Activated effector memory CD4-positive, alpha-beta T cell treated with anti-CD3 and anti-CD28 coated beads, Interleukin-2, amount 50 U/mL, for 16 hours (primary cell): Measurements from ENCODE around the gene RTKN2.

ENCODE experiments used
- DNase-seq: peaks from one replicate; pipeline ENCODE4 v3.0.0-alpha.2; 2020

The RTKN2 gene

DNA sequence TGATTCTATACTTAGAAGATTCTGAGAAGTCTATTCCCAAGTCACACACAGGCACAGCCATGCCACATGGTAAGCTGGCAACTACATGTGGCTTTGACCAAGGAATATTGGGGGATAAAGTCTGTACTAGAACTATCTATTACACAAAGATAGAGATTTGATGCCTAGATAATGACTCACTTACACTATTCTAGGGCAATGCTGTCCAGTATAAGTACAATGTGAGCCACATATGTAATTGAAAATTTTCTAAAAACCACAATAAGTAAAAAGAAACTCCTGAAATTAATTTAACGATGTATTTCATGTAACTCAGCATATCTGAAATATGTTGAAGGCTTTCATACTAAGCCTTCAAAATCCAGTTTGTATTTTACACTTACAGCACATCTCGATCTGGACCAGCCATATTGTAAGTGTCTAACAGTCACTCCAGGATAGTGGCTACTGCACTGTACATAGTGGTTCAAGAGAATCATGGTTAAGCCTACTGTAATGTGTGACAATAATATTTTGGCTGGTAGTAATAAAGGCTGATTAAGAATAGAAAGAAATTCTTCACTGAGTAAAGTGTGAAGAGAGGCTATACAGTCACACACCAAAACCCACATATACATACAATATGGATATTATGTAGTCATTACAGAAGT lies 62.8 kb downstream of the RTKN2 start:
- no peak for DNase-seq

DNA sequence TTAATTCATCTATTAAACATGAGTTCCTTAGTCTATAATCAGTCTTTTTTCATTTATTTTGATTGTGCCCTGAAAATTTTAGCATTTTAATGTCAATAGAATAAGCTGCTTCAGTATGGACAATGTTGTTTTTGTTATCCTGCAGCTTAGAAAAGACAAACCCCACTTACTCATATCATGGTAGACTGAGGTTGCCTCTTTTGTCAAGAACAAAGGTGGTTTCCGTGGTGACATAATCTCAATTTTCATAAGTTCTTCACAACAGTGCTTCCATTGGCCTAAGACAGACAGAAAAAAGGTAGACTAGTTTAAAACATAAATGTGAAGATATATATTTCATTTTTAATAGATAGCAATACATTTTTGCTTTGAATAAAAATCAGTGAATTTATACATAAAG lies 69.1 kb downstream of the RTKN2 start:
- DNase-seq: no peak

- no peak for DNase-seq
These were observed 72.1 kb downstream of the RTKN2 start for GRCh38 chr10:62196528-62196927.

DNA sequence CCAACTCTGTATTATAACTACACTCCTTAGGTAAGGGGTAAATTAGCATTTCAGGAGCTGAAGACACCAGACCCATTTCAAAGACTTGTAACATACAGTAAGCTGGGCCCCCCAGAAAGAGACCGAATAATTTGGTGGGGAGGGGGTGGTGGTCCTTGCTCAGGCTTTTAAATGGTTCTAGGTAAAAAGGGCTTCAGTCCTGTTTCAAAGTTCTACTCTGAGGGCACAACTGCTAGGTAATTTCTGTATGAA lies 73.0 kb downstream of the RTKN2 start:
- no peak for DNase-seq

DNA sequence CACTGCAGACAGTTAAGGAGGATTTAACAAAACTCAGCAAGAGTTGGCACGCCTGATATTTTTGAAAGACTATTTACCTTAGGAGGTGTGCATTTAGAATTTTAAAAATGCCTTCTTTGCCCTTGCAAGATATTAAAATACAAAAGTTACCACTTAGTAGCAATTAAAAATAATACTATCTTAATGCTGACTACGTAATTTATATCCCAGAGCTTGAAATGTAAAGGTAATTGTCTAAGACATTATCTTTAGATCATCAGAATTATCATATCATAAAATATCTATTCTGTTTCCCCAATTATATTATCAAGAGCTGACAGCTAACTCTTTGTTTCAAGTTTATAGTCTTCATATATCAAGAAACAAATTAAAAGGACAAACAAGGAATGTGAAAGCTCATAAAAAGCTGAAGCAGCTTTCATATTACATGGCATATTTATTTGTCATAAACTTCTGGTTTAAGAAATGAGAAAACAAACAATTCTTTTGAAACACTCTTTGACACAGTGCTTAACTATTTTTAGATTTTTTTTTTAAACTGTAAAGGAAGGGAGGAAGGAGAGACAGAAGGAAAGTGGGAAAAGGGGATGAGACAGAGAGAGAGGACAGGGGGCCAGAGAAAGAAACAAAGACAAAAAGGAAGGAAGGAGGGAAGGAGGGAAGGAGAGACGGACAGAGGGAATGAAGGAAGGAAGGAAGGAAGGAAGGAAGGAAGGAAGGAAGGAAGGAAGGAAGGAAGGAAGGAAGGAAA lies 73.5 kb downstream of the RTKN2 start:
- no peak for DNase-seq

DNA sequence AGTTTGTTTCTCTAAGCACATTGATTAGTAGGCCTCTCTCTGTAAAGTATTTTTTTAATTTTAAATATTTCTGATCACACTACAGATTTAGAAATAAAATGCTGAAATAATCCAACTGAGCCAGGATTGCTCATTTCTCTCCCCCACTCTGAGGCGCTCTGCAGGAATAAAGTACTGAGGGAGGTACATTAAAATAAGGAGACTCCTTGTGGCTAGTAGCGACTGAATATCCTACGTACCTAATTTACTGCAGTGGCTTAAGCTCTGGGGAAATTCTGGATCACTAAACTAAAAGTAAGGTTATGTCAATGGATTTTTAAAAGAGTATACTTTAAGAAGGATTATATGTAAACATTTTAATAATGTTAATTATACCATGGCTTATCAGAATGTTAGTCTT lies 75.2 kb downstream of the RTKN2 start:
- DNase-seq: no peak

DNA sequence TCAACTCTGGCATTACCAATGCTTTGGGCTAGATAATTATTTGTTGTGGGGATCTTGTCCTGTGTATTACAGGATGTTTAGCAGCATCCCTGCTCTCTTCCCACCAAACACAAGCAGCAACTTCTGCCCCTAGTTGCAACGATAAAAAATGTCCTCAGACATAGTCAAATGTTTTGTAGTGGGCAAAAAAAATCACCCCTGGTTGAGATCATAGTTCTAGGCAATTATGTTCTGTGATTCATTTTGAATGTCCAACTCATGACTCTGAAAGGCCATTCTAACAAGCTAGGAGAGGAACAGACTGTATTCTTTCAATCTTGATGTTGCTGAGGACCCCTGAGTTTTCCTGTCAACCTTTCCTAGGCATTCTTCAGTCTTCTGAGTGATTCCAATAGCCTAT lies 79.5 kb downstream of the RTKN2 start:
- DNase-seq: no peak

- no peak for DNase-seq
These were observed 80.5 kb downstream of the RTKN2 start for GRCh38 chr10:62188021-62188616.

DNA sequence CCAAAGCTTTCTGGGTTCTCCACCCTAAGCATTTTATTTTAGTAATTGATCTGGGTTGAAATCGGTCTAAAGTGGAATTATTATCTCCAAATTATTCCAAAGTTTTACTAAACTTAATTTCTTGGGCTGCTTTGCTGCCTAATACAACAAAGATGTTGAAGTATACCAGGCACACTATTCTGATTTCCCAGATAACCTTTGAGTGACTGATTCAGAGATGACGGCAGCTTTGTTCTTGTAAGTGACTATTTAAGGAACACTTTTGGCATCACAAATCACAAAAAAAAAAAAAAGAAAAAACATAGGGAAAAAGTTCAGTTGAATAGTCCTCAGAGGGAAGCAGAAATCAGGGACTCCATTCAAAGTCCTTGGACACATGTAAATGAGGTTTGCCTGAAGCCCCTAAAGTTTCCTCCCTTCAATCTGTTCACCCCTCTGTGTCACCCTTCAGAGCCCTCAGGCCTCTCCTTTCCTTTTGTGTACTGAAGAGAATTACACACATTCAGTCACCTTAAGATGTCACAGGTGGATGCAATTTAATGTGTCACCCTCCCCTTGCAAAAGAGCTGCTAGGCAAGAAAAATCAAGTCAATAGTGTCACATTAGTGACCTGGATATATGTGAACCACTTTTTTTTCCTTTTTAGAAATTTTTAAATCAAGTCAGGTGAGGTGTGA lies 81.5 kb downstream of the RTKN2 start:
- DNase-seq: no peak

DNA sequence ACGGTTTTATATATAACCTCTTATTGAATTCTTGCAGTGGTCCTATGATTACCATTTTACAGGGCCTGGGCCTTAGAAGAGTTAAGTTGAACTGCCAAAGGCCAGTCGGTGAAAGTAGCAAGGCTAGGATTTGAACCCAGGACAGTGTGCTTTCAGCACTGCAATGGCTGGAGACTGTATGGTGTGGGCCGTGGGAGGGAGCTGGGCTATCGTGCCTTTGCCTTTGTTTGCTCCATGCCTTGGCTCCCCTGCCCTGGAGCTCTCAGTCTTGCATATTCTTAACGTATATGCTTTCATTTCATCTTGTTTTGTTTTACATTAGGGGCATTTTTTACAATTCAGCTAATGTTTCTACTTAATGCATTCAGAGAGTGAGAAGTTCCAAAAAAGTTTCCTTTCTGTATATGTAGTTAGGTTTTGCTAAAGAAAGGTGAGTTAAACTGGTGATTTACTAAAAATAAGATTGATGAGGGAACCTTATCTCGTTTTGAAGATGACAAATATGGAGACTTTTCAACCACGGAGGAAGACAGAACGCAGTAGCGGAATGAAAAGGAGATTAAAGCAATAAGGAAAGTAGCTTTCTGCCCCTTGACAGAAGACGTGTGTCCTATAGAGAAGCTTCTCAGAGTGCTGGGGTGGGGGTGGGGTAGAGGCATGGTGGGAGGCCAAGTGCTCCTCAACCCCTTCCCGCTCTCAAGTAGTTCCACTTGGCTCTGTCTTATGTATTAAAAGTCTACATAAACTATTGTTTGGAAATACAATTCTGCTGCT lies 82.5 kb downstream of the RTKN2 start:
- no peak for DNase-seq

- no peak for DNase-seq
These were observed 84.5 kb downstream of the RTKN2 start for GRCh38 chr10:62183857-62184795.

DNA sequence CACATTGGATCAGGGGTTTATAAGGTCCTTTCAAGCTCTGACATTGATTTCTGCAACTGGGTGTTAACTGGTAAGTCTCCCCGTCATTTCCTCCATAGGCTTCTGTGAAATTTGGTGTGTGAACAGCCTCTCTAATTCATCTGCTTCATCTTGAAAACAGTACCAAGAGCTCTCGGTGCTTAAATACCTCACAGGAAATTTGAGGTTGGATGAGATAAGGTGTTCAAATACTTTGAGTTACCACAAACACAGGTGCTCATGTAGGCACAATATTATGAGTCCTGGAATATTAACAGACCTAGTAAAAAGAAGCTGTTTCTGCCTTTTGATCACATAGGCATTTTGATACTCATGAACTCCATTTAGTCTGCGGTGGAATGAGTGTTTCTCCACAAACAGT lies 85.2 kb downstream of the RTKN2 start:
- DNase-seq: no peak

DNA sequence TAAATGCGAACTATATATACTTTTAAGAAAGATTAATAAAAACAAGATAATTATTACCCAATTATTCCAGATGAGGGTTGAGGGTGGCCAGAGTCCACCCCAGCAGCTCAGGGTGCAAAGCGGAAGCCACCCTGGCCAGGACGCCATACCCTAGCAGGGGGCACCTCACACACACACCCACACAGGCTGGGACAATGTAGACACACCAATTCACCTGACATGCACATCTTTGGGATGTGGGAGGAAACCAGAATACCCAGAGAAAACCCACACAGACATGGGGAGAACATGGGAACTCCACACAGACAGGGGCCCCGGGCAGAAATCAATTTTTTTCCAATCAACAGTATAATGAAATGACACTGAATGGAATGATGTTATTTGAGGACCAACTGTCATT lies 86.0 kb downstream of the RTKN2 start:
- no peak for DNase-seq

DNA sequence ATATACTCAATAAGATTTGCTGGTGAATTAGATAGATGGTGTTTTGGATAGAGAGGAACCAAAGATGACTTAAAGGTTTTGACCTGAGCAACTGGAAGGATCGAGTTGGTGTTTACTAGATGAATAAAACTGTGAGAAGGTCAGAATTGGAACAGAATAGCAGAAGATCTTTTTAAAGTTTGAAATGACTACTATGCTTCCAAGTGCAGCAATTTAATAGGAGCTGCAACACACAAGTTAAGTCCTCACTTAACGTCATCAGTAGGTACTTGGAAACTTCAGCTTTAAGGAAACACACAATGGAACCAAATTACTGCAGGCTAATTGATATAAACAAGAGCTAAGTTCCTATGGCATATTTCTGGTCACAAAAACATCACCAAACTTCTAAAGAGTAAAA lies 86.5 kb downstream of the RTKN2 start:
- no peak for DNase-seq

GRCh38 chr10:62180677-62181076 lies 88.0 kb downstream of the RTKN2 start:
- no peak for DNase-seq

GRCh38 chr10:62178568-62178967 lies 90.1 kb downstream of the RTKN2 start:
- no peak for DNase-seq

DNA sequence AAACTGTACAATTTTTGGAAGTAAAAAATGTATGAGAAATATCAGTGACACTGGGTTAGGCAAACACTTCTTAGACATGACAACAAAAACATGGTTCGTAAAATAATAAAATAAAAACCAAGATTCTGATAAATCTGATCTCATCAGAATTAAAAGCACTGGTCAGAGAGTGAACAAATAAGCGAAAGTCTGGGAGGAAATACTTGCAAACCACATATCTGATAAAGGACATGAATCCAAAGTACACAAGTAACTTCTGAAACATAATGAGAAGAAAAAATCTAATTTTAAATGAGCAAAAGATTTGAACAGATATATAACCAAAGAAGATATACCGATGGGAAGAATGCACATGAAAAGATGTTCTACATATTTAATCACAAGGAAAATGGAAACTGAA lies 91.5 kb downstream of the RTKN2 start:
- DNase-seq: no peak

DNA sequence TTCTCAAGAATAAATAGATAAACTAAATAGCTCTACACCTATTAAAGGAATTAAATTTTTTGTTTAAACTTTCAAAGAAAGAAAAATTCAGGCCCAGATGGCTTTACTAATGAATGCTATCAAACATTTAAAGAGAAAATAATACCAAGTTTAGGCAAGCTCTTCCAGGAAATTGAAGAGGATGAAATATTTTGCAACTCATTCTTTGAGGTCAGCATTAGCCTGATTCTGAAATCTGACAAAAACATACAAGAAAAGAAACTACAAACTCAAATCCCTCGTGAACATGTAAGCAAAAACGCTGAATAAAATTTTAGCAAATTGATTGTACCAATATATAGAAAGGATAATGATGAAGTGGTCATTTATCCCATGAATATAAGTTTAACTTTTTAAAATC lies 93.4 kb downstream of the RTKN2 start:
- no peak for DNase-seq

- no peak for DNase-seq
These were observed 96.2 kb downstream of the RTKN2 start for GRCh38 chr10:62172465-62172864.

DNA sequence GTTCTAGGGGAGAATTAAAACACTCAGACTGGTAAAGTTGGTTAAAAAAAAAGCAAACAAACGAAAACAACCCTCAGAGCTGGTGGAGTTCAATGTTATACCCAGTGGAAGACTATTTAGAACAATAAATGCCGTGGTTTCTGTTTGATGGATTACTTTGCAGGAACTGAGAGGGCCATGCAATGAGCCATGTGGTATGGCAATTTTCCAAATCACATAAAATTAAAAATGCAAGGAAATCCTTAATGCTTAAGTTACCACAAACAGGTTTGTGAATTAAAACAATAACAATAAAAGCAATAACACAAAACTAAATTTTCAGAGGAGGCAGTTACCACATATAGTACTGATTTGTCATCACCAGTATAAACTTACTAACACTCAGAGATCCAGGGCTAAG lies 96.9 kb downstream of the RTKN2 start:
- DNase-seq: no peak

GRCh38 chr10:62170732-62171131 lies 97.9 kb downstream of the RTKN2 start:
- DNase-seq: no peak
